Measurements from ENCODE around the gene CHD6.

The CHD6 gene

DNA sequence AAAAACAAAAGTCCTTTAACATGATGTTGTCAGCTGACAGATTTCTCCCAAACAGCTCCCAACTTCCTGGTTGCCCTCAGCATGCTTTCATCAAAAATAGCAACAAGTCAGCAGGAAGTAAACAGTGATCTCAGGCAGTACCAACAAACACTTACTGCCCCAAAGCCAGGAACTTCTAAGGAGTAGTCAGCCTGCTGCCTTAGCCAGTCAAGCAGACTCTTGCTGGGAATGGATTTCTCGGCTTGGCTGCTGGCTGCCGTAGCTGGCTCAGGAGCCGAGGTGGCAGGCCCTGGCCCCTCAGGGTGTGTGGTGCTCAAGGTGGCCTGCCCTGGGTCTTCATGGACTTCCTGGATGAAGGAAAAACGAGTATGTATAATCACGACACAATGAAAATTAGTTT, 205.0 kb downstream of the CHD6 start:
- no peak for DNase-seq (ENCODE audit: low read depth)
- H3K4me3 ChIP-seq (ENCODE audit: low read length) = no peak overlapping the region
- TF ChIP-seq, protein P1, sequence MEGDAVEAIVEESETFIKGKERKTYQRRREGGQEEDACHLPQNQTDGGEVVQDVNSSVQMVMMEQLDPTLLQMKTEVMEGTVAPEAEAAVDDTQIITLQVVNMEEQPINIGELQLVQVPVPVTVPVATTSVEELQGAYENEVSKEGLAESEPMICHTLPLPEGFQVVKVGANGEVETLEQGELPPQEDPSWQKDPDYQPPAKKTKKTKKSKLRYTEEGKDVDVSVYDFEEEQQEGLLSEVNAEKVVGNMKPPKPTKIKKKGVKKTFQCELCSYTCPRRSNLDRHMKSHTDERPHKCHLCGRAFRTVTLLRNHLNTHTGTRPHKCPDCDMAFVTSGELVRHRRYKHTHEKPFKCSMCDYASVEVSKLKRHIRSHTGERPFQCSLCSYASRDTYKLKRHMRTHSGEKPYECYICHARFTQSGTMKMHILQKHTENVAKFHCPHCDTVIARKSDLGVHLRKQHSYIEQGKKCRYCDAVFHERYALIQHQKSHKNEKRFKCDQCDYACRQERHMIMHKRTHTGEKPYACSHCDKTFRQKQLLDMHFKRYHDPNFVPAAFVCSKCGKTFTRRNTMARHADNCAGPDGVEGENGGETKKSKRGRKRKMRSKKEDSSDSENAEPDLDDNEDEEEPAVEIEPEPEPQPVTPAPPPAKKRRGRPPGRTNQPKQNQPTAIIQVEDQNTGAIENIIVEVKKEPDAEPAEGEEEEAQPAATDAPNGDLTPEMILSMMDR (conservative IDR thresholded peaks at IDR 0.05; ENCODE audit: low read length) = no peak

- TF ChIP-seq, protein P1 (conservative IDR thresholded peaks at IDR 0.05; ENCODE audit: low read length) = no peak
- no peak overlapping the region for H3K4me3 ChIP-seq (ENCODE audit: low read length)
- DNase-seq (ENCODE audit: low read depth) = no peak
These were observed 205.7 kb downstream of the CHD6 start for GRCh38 chr20:41412324-41413120.

DNA sequence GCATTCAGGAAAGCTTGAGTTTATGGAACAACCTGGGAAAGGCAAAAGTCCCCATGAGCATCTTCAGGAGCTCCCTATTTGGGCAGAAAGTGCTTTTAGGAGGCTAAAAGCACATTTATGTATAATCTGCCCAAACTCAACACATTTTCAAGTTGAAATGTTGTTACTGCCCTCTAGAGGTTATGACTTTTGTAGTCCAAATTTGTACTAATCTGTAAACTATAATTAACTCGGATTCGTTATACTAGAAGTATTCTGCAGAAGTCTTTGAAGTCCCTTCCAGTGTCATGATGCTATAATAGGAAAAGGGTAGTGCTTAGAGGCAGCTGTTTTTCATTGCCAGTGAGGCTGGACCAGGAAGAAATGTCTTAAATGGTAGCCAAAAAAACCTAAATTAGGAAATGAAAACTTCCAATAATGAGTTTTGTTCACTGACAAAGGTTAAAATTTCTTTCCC, 206.8 kb downstream of the CHD6 start:
- peak; percentile 74 for DNase-seq (ENCODE audit: low read depth)
- no peak overlapping the region for H3K4me3 ChIP-seq (ENCODE audit: low read length)
- TF ChIP-seq, protein P1 (conservative IDR thresholded peaks at IDR 0.05; ENCODE audit: low read length) = peak; percentile 58

- no peak overlapping the region for H3K4me3 ChIP-seq (ENCODE audit: low read length)
- TF ChIP-seq, protein P1 (conservative IDR thresholded peaks at IDR 0.05; ENCODE audit: low read length) = no peak
- DNase-seq (ENCODE audit: low read depth) = no peak
These were observed 209.2 kb downstream of the CHD6 start for GRCh38 chr20:41408986-41409385.

- no peak for DNase-seq (ENCODE audit: low read depth)
- H3K4me3 ChIP-seq (ENCODE audit: low read length) = no peak overlapping the region
- TF ChIP-seq, protein P1 (conservative IDR thresholded peaks at IDR 0.05; ENCODE audit: low read length) = no peak
These were observed 209.9 kb downstream of the CHD6 start for GRCh38 chr20:41408156-41408794.

DNA sequence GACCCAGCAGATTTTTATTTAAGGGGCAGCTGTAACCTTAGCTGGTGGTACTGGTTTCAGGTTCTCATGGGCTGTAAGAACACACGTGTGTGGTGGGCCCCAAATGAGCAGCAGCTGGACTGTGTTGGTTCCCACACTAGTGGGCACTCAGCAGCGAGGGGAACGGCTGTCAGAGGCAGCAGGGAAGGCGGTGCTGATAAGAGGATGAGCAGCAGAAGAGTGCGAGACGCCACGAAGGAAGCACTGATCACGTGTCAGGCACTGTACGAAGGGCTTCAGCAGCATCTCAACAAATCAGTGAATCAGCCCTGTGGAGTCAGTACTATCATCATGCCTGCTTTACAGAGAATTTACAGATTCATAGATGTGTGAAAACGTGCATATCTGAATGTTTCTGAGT, 210.6 kb downstream of the CHD6 start:
- DNase-seq (ENCODE audit: low read depth) = no peak

More for the DNA sequence above, 210.6 kb downstream of the CHD6 start:
- H3K4me3 ChIP-seq (ENCODE audit: low read length) = no peak overlapping the region
- TF ChIP-seq, protein P1 (conservative IDR thresholded peaks at IDR 0.05; ENCODE audit: low read length) = no peak

Data from AG10803 (cell line).